ENCODE results near the gene ADAMTSL3. TPM values are rescaled to one million over a fixed set of nuclear protein-coding genes. Genes with fewer than 3 reads are reported as not detected.

Gene ADAMTSL3
- total RNA-seq, 4 donors from 2014 or later: 4.9 to 8.8 (median 6.8) TPM

DNA sequence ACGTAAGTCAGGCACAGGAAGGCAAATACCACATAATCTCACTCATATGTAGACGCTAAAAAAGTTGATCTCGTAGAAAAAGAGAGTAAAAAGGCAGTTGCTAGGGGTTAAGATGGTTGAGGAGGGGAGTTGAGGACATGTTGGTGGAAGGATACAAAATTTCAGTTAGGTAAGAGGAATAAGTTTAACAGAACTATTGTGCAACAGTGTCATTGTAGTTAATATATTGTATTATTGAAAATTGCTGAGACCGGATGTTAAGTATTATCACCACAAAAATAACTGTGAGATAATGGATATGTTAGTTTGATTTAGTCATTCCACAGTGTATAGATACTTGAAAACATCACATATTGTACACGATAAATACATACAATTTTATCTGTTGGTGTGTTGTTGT lies 139.1 kb downstream of the ADAMTSL3 start:
- TF ChIP-seq POLR2A (IDR thresholded peaks at IDR 0.05) (no peak), CTCF (IDR thresholded peaks at IDR 0.05) (no peak), POLR2AphosphoS5 (IDR thresholded peaks at IDR 0.05) (no peak), EP300 (IDR thresholded peaks at IDR 0.05; ENCODE audit: low read depth) (no peak)
- WGBS, 2 donors (ENCODE audit: low coverage in 1 of 2): 89 to 90% methylated on average over 5 of the region's 5 CpGs
- Histone ChIP-seq H3K27ac (no peak overlapping the region), H3K4me1 (no peaks in the 10 kb centered on the region), H3K36me3 (no peaks in the 10 kb centered on the region), H3K27me3 (no peaks in the 10 kb centered on the region), H3K9me3 (no peaks in the 10 kb centered on the region), H3K4me3 (no peak overlapping the region)
- DNase-seq: no peak
- in situ Hi-C loops (cut with MboI; ENCODE audit: low pct_ligation_motif_present in 1 of 4, low pct_unique_long_range_greater_than_20kb in 1 of 4, low sequenced_read_pairs in 3 of 4): no loop called here
- intact Hi-C loops (cut with DNase I; ENCODE audit: low total_unique reads): no loop called here

GRCh38 chr15:83794209-83794608 lies 140.3 kb downstream of the ADAMTSL3 start:
- TF ChIP-seq EP300 (IDR thresholded peaks at IDR 0.05; ENCODE audit: low read depth) (no peak), POLR2A (IDR thresholded peaks at IDR 0.05) (no peak), CTCF (IDR thresholded peaks at IDR 0.05) (no peak), POLR2AphosphoS5 (IDR thresholded peaks at IDR 0.05) (no peak)
- no peak for DNase-seq
- in situ Hi-C loops (cut with MboI; ENCODE audit: low pct_ligation_motif_present in 1 of 4, low pct_unique_long_range_greater_than_20kb in 1 of 4, low sequenced_read_pairs in 3 of 4): no loop called here
- no peaks in the 10 kb centered on the region for H3K27me3 ChIP-seq
- intact Hi-C loops (cut with DNase I; ENCODE audit: low total_unique reads): no loop called here
- H3K36me3 ChIP-seq: no peaks in the 10 kb centered on the region
- H3K27ac ChIP-seq: no peak overlapping the region
- H3K4me3 ChIP-seq: no peak overlapping the region
- 50 to 54% methylated on average over 1 of the region's 1 CpG for WGBS, 2 donors (ENCODE audit: low coverage in 1 of 2)
- no peaks in the 10 kb centered on the region for H3K4me1 ChIP-seq
- H3K9me3 ChIP-seq: no peaks in the 10 kb centered on the region

DNA sequence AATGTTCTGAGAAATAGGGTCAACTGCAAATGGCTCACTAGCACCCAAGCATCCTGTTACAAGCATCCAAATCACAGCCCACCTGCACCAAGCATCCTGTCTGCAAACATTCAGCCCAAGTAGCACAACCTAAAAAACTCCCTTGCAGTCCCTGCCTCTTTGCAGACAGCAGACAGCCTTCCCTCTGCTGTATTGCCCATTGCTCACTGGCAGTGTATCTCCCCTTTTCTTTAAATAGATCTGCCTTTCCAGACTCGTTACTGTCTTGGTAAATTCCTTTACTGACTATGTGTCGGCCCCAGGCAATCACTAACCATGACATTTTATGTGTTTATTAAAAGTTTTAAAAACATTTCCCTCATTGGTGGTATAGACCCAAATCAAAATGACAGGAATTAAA lies 155.4 kb downstream of the ADAMTSL3 start:
- WGBS, 2 donors (ENCODE audit: low coverage in 1 of 2): 49 to 62% methylated on average over 2 of the region's 2 CpGs
- intact Hi-C loops (cut with DNase I; ENCODE audit: low total_unique reads): no loop called here
- Histone ChIP-seq H3K4me3 (no peak overlapping the region), H3K9me3 (no peaks in the 10 kb centered on the region), H3K4me1 (no peaks in the 10 kb centered on the region), H3K36me3 (no peaks in the 10 kb centered on the region), H3K27me3 (no peaks in the 10 kb centered on the region), H3K27ac (no peak overlapping the region)
- in situ Hi-C loops (cut with MboI; ENCODE audit: low pct_ligation_motif_present in 1 of 4, low pct_unique_long_range_greater_than_20kb in 1 of 4, low sequenced_read_pairs in 3 of 4): no loop called here
- no peak for DNase-seq
- TF ChIP-seq EP300 (IDR thresholded peaks at IDR 0.05; ENCODE audit: low read depth) (no peak), POLR2AphosphoS5 (IDR thresholded peaks at IDR 0.05) (no peak), POLR2A (IDR thresholded peaks at IDR 0.05) (no peak), CTCF (IDR thresholded peaks at IDR 0.05) (no peak)

DNA sequence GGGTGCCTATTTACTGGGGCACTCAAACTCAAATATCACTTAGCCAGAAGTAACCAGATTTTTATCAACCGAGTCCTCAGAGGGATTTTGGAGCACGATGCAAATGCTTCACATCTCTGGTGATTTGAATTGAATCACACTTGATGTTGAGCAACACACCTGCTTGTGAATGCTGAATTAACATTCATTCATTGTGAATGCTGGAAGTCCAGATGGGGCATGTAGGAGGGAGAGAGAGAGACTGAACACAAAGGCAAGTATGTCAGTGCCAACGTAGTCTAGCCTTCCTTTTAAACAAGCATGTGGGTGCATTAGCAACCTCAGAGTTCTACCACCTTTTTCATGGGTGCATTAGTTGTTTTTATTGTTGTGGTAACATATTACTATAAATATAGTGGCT lies 156.2 kb downstream of the ADAMTSL3 start:
- TF ChIP-seq POLR2A (IDR thresholded peaks at IDR 0.05) (no peak), EP300 (IDR thresholded peaks at IDR 0.05; ENCODE audit: low read depth) (no peak), POLR2AphosphoS5 (IDR thresholded peaks at IDR 0.05) (no peak), CTCF (IDR thresholded peaks at IDR 0.05) (no peak)
- no peaks in the 10 kb centered on the region for H3K36me3 ChIP-seq
- no peak overlapping the region for H3K27ac ChIP-seq
- H3K9me3 ChIP-seq: no peaks in the 10 kb centered on the region
- intact Hi-C loops (cut with DNase I; ENCODE audit: low total_unique reads): no loop called here
- no peaks in the 10 kb centered on the region for H3K27me3 ChIP-seq
- H3K4me3 ChIP-seq: no peak overlapping the region
- WGBS, 2 donors (ENCODE audit: low coverage in 1 of 2): 88% methylated on average over 3 of the region's 3 CpGs
- no peaks in the 10 kb centered on the region for H3K4me1 ChIP-seq
- in situ Hi-C loops (cut with MboI; ENCODE audit: low pct_ligation_motif_present in 1 of 4, low pct_unique_long_range_greater_than_20kb in 1 of 4, low sequenced_read_pairs in 3 of 4): no loop called here
- no peak for DNase-seq

Data from transverse colon (tissue), 4 donors.